Liver (tissue), 9 donors: ENCODE results near the gene TNFRSF12A. TPM values are rescaled to one million over a fixed set of nuclear protein-coding genes. Genes with fewer than 3 reads are reported as not detected.

Experiments
- DNase-seq: peaks from one replicate; pipeline ENCODE4 v3.0.0-alpha.2; 2017; ENCODE audit warnings: low spot score
- H3K27ac ChIP-seq, 2 donors: one replicate each; pipeline ENCODE4 v1.7.0; 2013; ENCODE audit warnings: inconsistent platforms in 2 of 2, low read length in 2 of 2, control low read depth in 1 of 2, low read depth in 1 of 2, mild to moderate bottlenecking in 1 of 2
- H3K27me3 ChIP-seq, 4 donors: one replicate each; pipeline versions ENCODE4 v1.6.1 to v1.7.0; 2013; ENCODE audit warnings: low read length in 3 of 4, inconsistent platforms in 1 of 4, mild to moderate bottlenecking in 1 of 4, moderate library complexity in 1 of 4; ENCODE audit not compliant: control insufficient read depth in 4 of 4, insufficient read depth in 4 of 4
- H3K36me3 ChIP-seq, 4 donors: one replicate each; pipeline versions ENCODE4 v1.6.1 to v1.7.0; 2013; ENCODE audit warnings: low read length in 3 of 4, mild to moderate bottlenecking in 3 of 4, low read depth in 1 of 4, moderate library complexity in 1 of 4; ENCODE audit not compliant: control insufficient read depth in 4 of 4, insufficient read depth in 3 of 4
- H3K4me1 ChIP-seq, 4 donors: one replicate each; pipeline versions ENCODE4 v1.6.1 to v1.7.0; 2013; ENCODE audit warnings: low read length in 3 of 4, mild to moderate bottlenecking in 3 of 4, moderate library complexity in 1 of 4; ENCODE audit not compliant: control insufficient read depth in 4 of 4, insufficient read depth in 4 of 4
- H3K4me3 ChIP-seq, 3 donors: one replicate each; pipeline versions ENCODE4 v1.6.1 to v1.7.0; 2013; ENCODE audit warnings: low read length in 3 of 3, control low read depth in 1 of 3, low read depth in 1 of 3, mild to moderate bottlenecking in 1 of 3
- H3K9ac ChIP-seq, 2 donors: one replicate each; pipeline ENCODE4 v1.7.0; 2013; ENCODE audit warnings: low read length in 2 of 2, mild to moderate bottlenecking in 2 of 2, moderate library complexity in 2 of 2, control low read depth in 1 of 2, low read depth in 1 of 2
- H3K9me3 ChIP-seq, 4 donors: one replicate each; pipeline versions ENCODE4 v1.6.1 to v1.7.0; 2013; ENCODE audit warnings: low read length in 3 of 4; ENCODE audit not compliant: control insufficient read depth in 4 of 4
- EGR1 ChIP-seq, 2 donors: IDR thresholded peaks; 2 replicates each; pipeline ENCODE4 v1.6.1; 2016 to 2018; ENCODE audit warnings: antibody characterized with exemption in 2 of 2, low read depth in 2 of 2
- FOXA1 ChIP-seq: IDR thresholded peaks from 2 replicates; pipeline ENCODE4 v1.6.1; 2016; ENCODE audit warnings: antibody characterized with exemption
- FOXA2 ChIP-seq: IDR thresholded peaks from 2 replicates; pipeline ENCODE4 v1.6.1; 2016; ENCODE audit warnings: antibody characterized with exemption
- HNF4A ChIP-seq, 2 donors: conservative IDR thresholded peaks; 2 replicates each; pipeline ENCODE4 v1.6.1; 2016; ENCODE audit warnings: antibody characterized with exemption in 2 of 2, mild to moderate bottlenecking in 2 of 2
- HNF4G ChIP-seq: IDR thresholded peaks from 2 replicates; pipeline ENCODE4 v1.6.1; 2016; ENCODE audit warnings: antibody characterized with exemption
- JUND ChIP-seq, 2 donors: IDR thresholded peaks; 2 replicates each; pipeline ENCODE4 v1.6.1; 2016; ENCODE audit warnings: antibody characterized with exemption in 2 of 2
- NR2F2 ChIP-seq: IDR thresholded peaks from 2 replicates; pipeline ENCODE4 v1.6.1; 2016; ENCODE audit warnings: antibody characterized with exemption
- RAD21 ChIP-seq, 2 donors: IDR thresholded peaks; 2 replicates each; pipeline ENCODE4 v1.6.1; 2016; ENCODE audit warnings: antibody characterized with exemption in 2 of 2, mild to moderate bottlenecking in 2 of 2
- RXRA ChIP-seq, 2 donors: IDR thresholded peaks; 2 replicates each; pipeline ENCODE4 v1.6.1; 2017 to 2018; ENCODE audit warnings: antibody characterized with exemption in 2 of 2, mild to moderate bottlenecking in 1 of 2
- SP1 ChIP-seq: IDR thresholded peaks from 2 replicates; pipeline ENCODE4 v1.6.1; 2018; ENCODE audit warnings: antibody characterized with exemption, mild to moderate bottlenecking
- TAF1 ChIP-seq: conservative IDR thresholded peaks from 2 replicates; pipeline ENCODE4 v1.6.1; 2016; ENCODE audit warnings: antibody characterized with exemption, mild to moderate bottlenecking
- YY1 ChIP-seq: IDR thresholded peaks from 2 replicates; pipeline ENCODE4 v1.6.1; 2016; ENCODE audit warnings: antibody characterized with exemption, mild to moderate bottlenecking
- WGBS: extraction: QIAGEN DNeasy Blood & Tissue Kit; methylation state at CpG from one replicate; pipeline ENCODE4 v1.1.7; 2013; 5-methylcytosine and 5-hydroxymethylcytosine counted together
- polyA plus RNA-seq, 2 donors: library from polyadenylated mRNA; stranded (reverse) in 1 of 2; unstranded in 1 of 2; fragments of 200-250 nt in 1 of 2; fragments of >200 nt in 1 of 2; fragmentation: Nextera tagmentation in 1 of 2; extraction: Ambion mirVana in 1 of 2; gene quantifications; one replicate each; pipeline versions ENCODE4 v1.2.1 to v1.2.3, GENCODE V29; 2013 to 2015
- total RNA-seq, 2 donors: library from RNA; depleted of rRNA; stranded (reverse); fragments of >200 nt; gene quantifications; one replicate each; pipeline ENCODE4 v1.2.3, GENCODE V29; 2014
- TF ChIP-seq, protein P1 (sequence below): fragments of 150-350 bp; IDR thresholded peaks from 2 replicates; pipeline ENCODE4 v1.5.1; 2017; ENCODE audit warnings: improper control_type of control experiment, low read depth, low read length; ENCODE audit not compliant: missing input control
- TF ChIP-seq, protein P2 (sequence below): IDR thresholded peaks from 2 replicates; pipeline ENCODE4 v1.6.1; 2016; ENCODE audit warnings: antibody characterized with exemption
- TF ChIP-seq, protein P3 (sequence below): IDR thresholded peaks from 2 replicates; pipeline ENCODE4 v1.6.1; 2016; ENCODE audit warnings: antibody characterized with exemption, mild to moderate bottlenecking
- TF ChIP-seq, protein P4 (sequence below): IDR thresholded peaks from 2 replicates; pipeline ENCODE4 v1.6.1; 2016; ENCODE audit warnings: antibody characterized with exemption
- TF ChIP-seq, protein P5 (sequence below): IDR thresholded peaks from 2 replicates; pipeline ENCODE4 v1.6.1; 2016; ENCODE audit warnings: antibody characterized with exemption
- donor health status: healthy.
- donor health status: healthy.
- donor health status: healthy.
- donor health status: healthy.
- donor health status: healthy.

TNFRSF12A gene
- total and polyA plus RNA-seq, 4 donors = 7.9 to 35.5 (median 9.1) TPM

DNA sequence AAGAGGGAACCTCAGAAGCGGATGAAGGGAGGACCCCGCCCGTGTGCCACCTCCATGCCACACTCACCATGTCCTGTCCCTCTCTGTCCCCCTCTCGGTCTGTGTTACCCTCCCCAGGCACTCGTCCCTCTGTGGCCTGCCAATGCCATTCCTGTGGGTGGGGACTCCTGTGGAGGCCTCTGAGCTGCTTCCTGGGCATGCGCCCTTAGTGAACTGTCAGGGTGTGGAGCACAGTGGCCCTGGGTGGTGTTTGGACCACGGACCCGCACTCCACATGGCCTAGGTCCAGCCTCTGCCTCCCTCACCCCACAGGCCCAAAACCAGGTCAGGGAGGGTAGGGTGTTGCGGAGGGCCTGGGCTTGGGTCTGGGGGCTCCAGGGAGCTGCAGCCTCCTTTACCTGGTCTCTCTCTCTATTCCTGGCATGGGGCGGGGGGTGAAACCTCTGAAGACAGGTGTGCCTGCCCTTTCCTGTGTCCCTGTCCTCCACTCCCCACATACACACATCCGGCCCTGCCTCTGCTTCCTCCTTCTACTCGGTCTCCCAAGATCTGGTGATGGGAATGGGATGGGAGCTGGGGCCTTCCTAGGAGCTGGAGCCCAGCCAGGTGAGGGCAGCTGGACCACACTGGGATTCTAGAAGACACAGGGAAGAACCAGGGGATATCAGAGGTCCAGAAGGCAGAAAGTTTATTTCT lies 28.5 kb upstream of the TNFRSF12A start:
- DNase-seq = no peak
- WGBS = 88% methylated on average over 12 of the region's 12 CpGs

DNA sequence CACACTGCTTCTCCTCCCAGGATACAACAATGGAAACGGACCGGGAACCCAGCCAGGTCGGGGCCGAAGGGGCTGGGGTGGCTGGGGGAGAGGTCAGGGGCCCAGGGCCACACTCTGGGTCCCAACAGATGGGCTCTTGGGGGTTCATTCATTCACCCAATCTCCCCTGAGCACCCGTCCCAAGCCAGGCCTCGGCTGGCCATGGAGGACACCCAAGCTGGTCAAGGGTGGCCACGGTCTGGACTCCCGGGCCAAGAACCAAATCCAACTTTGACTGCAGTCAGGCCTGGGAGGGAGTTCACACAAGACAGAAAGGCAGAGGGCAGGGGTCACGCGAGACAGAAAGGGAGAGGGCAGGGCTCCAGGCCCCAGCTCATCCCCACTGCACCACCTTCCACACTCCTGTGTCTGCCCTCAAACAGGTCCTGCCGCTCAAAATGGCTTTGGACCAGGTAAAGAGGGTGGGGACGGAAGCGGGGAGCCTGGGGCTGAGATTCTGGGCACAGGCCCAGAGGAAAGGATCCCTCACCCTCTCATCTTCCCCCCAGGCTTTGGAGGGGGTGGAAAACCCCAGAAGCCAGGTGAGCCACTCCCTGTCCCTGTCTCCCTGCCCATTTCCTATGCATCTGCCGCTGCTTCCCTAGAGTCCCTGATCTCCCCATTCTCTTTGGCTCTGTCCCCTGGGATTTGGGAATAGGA lies 27.6 kb upstream of the TNFRSF12A start:
- no peak overlapping the region for H3K9ac ChIP-seq
- H3K9me3 ChIP-seq = no peaks in the 10 kb centered on the region
- H3K27me3 ChIP-seq = no peaks in the 10 kb centered on the region
- WGBS = 87% methylated on average over 14 of the region's 14 CpGs
- no peak overlapping the region for H3K27ac ChIP-seq
- no peaks in the 10 kb centered on the region for H3K36me3 ChIP-seq
- TF ChIP-seq HNF4G (no peak), EGR1 (IDR thresholded peaks at IDR 0.05; ENCODE audit: low read depth in 2 of 2) (no peak), TAF1 (no peak), RAD21 (IDR thresholded peaks at IDR 0.05) (no peak), YY1 (no peak), HNF4A (conservative IDR thresholded peaks at IDR 0.05) (no peak), SP1 (no peak), NR2F2 (no peak), JUND (IDR thresholded peaks at IDR 0.05) (no peak), RXRA (IDR thresholded peaks at IDR 0.05) (no peak), FOXA1 (no peak)
- TF ChIP-seq, protein P1, sequence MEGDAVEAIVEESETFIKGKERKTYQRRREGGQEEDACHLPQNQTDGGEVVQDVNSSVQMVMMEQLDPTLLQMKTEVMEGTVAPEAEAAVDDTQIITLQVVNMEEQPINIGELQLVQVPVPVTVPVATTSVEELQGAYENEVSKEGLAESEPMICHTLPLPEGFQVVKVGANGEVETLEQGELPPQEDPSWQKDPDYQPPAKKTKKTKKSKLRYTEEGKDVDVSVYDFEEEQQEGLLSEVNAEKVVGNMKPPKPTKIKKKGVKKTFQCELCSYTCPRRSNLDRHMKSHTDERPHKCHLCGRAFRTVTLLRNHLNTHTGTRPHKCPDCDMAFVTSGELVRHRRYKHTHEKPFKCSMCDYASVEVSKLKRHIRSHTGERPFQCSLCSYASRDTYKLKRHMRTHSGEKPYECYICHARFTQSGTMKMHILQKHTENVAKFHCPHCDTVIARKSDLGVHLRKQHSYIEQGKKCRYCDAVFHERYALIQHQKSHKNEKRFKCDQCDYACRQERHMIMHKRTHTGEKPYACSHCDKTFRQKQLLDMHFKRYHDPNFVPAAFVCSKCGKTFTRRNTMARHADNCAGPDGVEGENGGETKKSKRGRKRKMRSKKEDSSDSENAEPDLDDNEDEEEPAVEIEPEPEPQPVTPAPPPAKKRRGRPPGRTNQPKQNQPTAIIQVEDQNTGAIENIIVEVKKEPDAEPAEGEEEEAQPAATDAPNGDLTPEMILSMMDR = no peak
- TF ChIP-seq, protein P2, sequence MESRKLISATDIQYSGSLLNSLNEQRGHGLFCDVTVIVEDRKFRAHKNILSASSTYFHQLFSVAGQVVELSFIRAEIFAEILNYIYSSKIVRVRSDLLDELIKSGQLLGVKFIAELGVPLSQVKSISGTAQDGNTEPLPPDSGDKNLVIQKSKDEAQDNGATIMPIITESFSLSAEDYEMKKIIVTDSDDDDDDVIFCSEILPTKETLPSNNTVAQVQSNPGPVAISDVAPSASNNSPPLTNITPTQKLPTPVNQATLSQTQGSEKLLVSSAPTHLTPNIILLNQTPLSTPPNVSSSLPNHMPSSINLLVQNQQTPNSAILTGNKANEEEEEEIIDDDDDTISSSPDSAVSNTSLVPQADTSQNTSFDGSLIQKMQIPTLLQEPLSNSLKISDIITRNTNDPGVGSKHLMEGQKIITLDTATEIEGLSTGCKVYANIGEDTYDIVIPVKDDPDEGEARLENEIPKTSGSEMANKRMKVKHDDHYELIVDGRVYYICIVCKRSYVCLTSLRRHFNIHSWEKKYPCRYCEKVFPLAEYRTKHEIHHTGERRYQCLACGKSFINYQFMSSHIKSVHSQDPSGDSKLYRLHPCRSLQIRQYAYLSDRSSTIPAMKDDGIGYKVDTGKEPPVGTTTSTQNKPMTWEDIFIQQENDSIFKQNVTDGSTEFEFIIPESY = no peak
- TF ChIP-seq, protein P3, sequence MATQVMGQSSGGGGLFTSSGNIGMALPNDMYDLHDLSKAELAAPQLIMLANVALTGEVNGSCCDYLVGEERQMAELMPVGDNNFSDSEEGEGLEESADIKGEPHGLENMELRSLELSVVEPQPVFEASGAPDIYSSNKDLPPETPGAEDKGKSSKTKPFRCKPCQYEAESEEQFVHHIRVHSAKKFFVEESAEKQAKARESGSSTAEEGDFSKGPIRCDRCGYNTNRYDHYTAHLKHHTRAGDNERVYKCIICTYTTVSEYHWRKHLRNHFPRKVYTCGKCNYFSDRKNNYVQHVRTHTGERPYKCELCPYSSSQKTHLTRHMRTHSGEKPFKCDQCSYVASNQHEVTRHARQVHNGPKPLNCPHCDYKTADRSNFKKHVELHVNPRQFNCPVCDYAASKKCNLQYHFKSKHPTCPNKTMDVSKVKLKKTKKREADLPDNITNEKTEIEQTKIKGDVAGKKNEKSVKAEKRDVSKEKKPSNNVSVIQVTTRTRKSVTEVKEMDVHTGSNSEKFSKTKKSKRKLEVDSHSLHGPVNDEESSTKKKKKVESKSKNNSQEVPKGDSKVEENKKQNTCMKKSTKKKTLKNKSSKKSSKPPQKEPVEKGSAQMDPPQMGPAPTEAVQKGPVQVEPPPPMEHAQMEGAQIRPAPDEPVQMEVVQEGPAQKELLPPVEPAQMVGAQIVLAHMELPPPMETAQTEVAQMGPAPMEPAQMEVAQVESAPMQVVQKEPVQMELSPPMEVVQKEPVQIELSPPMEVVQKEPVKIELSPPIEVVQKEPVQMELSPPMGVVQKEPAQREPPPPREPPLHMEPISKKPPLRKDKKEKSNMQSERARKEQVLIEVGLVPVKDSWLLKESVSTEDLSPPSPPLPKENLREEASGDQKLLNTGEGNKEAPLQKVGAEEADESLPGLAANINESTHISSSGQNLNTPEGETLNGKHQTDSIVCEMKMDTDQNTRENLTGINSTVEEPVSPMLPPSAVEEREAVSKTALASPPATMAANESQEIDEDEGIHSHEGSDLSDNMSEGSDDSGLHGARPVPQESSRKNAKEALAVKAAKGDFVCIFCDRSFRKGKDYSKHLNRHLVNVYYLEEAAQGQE = no peak
- TF ChIP-seq, protein P4, sequence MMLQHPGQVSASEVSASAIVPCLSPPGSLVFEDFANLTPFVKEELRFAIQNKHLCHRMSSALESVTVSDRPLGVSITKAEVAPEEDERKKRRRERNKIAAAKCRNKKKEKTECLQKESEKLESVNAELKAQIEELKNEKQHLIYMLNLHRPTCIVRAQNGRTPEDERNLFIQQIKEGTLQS = no peak
- no peak overlapping the region for H3K4me3 ChIP-seq
- no peak for DNase-seq
- H3K4me1 ChIP-seq = no peaks in the 10 kb centered on the region

More for the DNA sequence above, 28.5 kb upstream of the TNFRSF12A start:
- H3K9me3 ChIP-seq = no peaks in the 10 kb centered on the region
- H3K36me3 ChIP-seq = no peaks in the 10 kb centered on the region
- no peaks in the 10 kb centered on the region for H3K27me3 ChIP-seq
- H3K4me1 ChIP-seq = no peaks in the 10 kb centered on the region
- TF ChIP-seq FOXA2 (no peak), HNF4G (no peak), SP1 (no peak), EGR1 (IDR thresholded peaks at IDR 0.05; ENCODE audit: low read depth in 2 of 2) (no peak), FOXA1 (no peak), RAD21 (IDR thresholded peaks at IDR 0.05) (no peak), YY1 (no peak)
- TF ChIP-seq, protein P4 = no peak
- TF ChIP-seq, protein P5, sequence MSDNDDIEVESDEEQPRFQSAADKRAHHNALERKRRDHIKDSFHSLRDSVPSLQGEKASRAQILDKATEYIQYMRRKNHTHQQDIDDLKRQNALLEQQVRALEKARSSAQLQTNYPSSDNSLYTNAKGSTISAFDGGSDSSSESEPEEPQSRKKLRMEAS = no peak
- TF ChIP-seq, protein P2 = no peak
- no peak overlapping the region for H3K9ac ChIP-seq
- no peak overlapping the region for H3K27ac ChIP-seq
- H3K4me3 ChIP-seq = no peak overlapping the region
